RWPE2 (cell line): ENCODE results near the gene RFNG.

Experiments
- ATAC-seq: fragments of 200-7000 bp; cut with Tn5 transposase; 3 replicates; pipeline ENCODE4 v1.9.1; 2021; ENCODE audit warnings: low read depth
- DNase-seq: peaks from one replicate; pipeline ENCODE4 v3.0.0-alpha.2; 2020; ENCODE audit warnings: low spot score
- H3K27ac ChIP-seq: fragments of 450-650 bp; 2 replicates; pipeline ENCODE4 v1.5.1; 2017; ENCODE audit warnings: mild to moderate bottlenecking; ENCODE audit not compliant: poor library complexity, severe bottlenecking
- H3K27me3 ChIP-seq: fragments of 250-450 bp; sonication (Bioruptor Pico); 2 replicates; pipeline ENCODE4 v1.5.1; 2021; ENCODE audit warnings: mild to moderate bottlenecking, moderate library complexity; ENCODE audit not compliant: insufficient read depth, poor library complexity, severe bottlenecking
- H3K36me3 ChIP-seq: fragments of 250-450 bp; sonication (Bioruptor Pico); 2 replicates; pipeline ENCODE4 v1.5.1; 2020; ENCODE audit warnings: low read depth, mild to moderate bottlenecking, moderate library complexity
- H3K4me1 ChIP-seq: fragments of 250-450 bp; sonication (Bioruptor Pico); 2 replicates; pipeline ENCODE4 v1.5.1; 2021; ENCODE audit warnings: mild to moderate bottlenecking, moderate library complexity; ENCODE audit not compliant: insufficient read depth, poor library complexity, severe bottlenecking
- H3K4me3 ChIP-seq: fragments of 250-450 bp; sonication (Bioruptor Pico); 2 replicates; pipeline ENCODE4 v1.5.1; 2021; ENCODE audit warnings: mild to moderate bottlenecking, moderate library complexity; ENCODE audit not compliant: severe bottlenecking
- H3K9me3 ChIP-seq: fragments of 250-450 bp; sonication (Bioruptor Pico); 2 replicates; pipeline ENCODE4 v1.5.1; 2021; ENCODE audit warnings: mild to moderate bottlenecking, moderate library complexity; ENCODE audit not compliant: severe bottlenecking
- CTCF ChIP-seq: fragments of 450-650 bp; IDR thresholded peaks from one replicate; pipeline ENCODE4 v1.5.1; 2017; ENCODE audit warnings: mild to moderate bottlenecking, moderate library complexity; ENCODE audit not compliant: poor library complexity, severe bottlenecking

RFNG gene

DNA sequence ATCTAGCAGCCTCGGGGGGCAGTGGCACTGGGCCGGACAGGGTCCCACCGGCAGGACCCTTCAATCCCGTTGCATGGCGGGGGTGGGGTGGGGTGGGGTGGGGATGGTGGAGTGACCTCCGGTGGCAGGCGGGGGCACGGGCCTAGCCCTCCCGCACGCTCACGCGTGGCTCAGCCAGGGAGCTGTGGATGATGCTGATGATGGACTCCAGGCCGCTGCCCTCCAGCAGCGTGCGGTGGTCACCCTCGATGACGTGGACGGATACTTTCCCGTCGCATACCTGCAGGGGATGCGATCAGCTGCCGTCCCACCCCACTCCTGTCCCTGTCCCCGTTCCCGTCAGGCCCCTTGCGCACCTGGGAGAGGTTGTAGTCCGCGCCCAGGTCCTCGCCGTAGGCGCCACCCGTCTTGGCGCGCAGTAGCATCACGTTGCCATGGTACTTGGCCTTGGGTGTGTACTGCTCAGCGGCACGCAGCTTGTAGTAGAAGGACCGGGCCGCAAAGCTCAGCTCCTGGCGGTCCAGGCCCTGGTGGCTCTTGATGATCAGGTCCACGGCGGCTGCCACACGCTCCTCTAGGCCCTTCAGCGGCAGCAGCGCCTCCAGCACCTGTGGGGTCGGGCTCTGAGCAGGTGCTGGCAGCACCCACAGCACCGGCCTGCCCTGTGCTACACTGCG lies 27.5 kb upstream of the RFNG start:
- Histone ChIP-seq H3K27ac (no peak overlapping the region), H3K27me3 (no peaks in the 10 kb centered on the region), H3K4me1 (no peaks in the 10 kb centered on the region), H3K36me3 (peaks cover 60% of the 10 kb centered on the region), H3K9me3 (no peaks in the 10 kb centered on the region), H3K4me3 (no peak overlapping the region)
- TF ChIP-seq CTCF, result no peak
- DNase-seq (no peak), ATAC-seq (no peak)

DNA sequence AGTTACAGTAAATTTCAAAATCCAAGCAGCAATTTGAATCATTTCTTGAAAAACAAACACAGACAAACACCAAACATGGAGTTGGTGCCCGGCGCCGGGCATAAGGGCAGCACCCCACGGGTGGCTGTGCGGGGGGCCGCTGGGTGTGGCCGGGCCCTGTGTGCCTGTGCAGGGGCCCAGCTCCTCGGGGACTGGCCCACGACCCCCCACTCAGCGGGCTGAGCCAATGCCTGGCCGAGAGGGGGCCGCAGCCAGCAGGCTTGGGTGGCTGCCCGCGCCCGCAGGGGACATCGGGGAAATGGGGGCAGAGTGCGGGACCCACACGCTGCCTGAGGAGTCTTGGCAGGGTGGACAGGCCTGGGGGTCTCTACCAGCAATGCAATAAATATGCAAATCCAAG lies 26.8 kb upstream of the RFNG start:
- Histone ChIP-seq H3K4me3 (no peak overlapping the region), H3K36me3 (peaks cover 53% of the 10 kb centered on the region), H3K9me3 (no peaks in the 10 kb centered on the region), H3K4me1 (peaks cover 4% of the 10 kb centered on the region), H3K27ac (no peak overlapping the region), H3K27me3 (no peaks in the 10 kb centered on the region)
- ATAC-seq (no peak), DNase-seq (no peak)
- no peak for TF ChIP-seq CTCF

GRCh38 chr17:82077617-82078358 lies 26.2 kb upstream of the RFNG start:
- no peak for TF ChIP-seq CTCF
- Histone ChIP-seq H3K9me3 (no peaks in the 10 kb centered on the region), H3K27ac (no peak overlapping the region), H3K4me3 (no peak overlapping the region), H3K4me1 (peaks cover 4% of the 10 kb centered on the region), H3K27me3 (no peaks in the 10 kb centered on the region), H3K36me3 (peaks cover 47% of the 10 kb centered on the region)
- ATAC-seq (peak; percentile 0; the same call in 2 of the 3 replicates), DNase-seq (no peak)

- ATAC-seq (peak; percentile 23), DNase-seq (no peak)
- Histone ChIP-seq H3K27me3 (no peaks in the 10 kb centered on the region), H3K4me1 (peaks cover 4% of the 10 kb centered on the region), H3K27ac (no peak overlapping the region), H3K36me3 (peaks cover 39% of the 10 kb centered on the region), H3K9me3 (no peaks in the 10 kb centered on the region), H3K4me3 (no peak overlapping the region)
- TF ChIP-seq CTCF, result no peak
Measured at GRCh38 chr17:82076785-82077591, 25.4 kb upstream of the RFNG start.
